NCI-H526 treated with DMSO at 0.1 percent for 48 hours (cell line): ENCODE measurements around the gene TRIM66.
"Not testable (repeated sequence)": the region's sequence is repeated elsewhere in the genome, so short reads cannot be mapped to it uniquely, and the experiment has no call there.

Experiments
- DNase-seq: peaks from one replicate; lab custom pipeline; 2025; lab: John Stamatoyannopoulos, UW

TRIM66 gene

GRCh38 chr11:8690374-8691342 lies 8.2 kb upstream of the TRIM66 start:
- no peak for DNase-seq

GRCh38 chr11:8689726-8690255 lies 7.3 kb upstream of the TRIM66 start:
- no peak for DNase-seq

GRCh38 chr11:8688414-8689362 lies 6.2 kb upstream of the TRIM66 start:
- peak; percentile 99 for DNase-seq

- no peak for DNase-seq
Observed at GRCh38 chr11:8686325-8686724, 3.9 kb upstream of the TRIM66 start.

- no peak for DNase-seq
Observed at GRCh38 chr11:8685820-8686219, 3.4 kb upstream of the TRIM66 start.

GRCh38 chr11:8685306-8685705 lies 2.8 kb upstream of the TRIM66 start:
- DNase-seq: no peak

- DNase-seq: no peak
Observed at GRCh38 chr11:8684600-8685290, 2.3 kb upstream of the TRIM66 start.

GRCh38 chr11:8683115-8683807 lies 796 bp upstream of the TRIM66 start:
- DNase-seq: peak; percentile 53

- no peak for DNase-seq
Observed at GRCh38 chr11:8681837-8682302, 595 bp downstream of the TRIM66 start.

- DNase-seq: no peak
Observed at GRCh38 chr11:8679006-8679405, 3.5 kb downstream of the TRIM66 start.

- no peak for DNase-seq
Observed at GRCh38 chr11:8676458-8676857, 6.0 kb downstream of the TRIM66 start.

GRCh38 chr11:8674859-8675258 lies 7.6 kb downstream of the TRIM66 start:
- no peak for DNase-seq

- DNase-seq: no peak
Observed at GRCh38 chr11:8672346-8672745, 10.1 kb downstream of the TRIM66 start.

- DNase-seq: no peak
Observed at GRCh38 chr11:8671651-8672062, 10.8 kb downstream of the TRIM66 start.

GRCh38 chr11:8671193-8671612 lies 11.3 kb downstream of the TRIM66 start:
- no peak for DNase-seq

GRCh38 chr11:8670081-8670480 lies 12.4 kb downstream of the TRIM66 start:
- not testable (repeated sequence) for DNase-seq

- DNase-seq: no peak
Observed at GRCh38 chr11:8665222-8665621, 17.2 kb downstream of the TRIM66 start.

- no peak for DNase-seq
Observed at GRCh38 chr11:8661001-8661795, 21.3 kb downstream of the TRIM66 start.

- DNase-seq: no peak
Observed at GRCh38 chr11:8658321-8659057, 24.0 kb downstream of the TRIM66 start.
